NCI-H1105 treated with DMSO at 0.1 percent for 48 hours (cell line): Measurements from ENCODE around the gene ATXN1.

Source experiments
- DNase-seq: peaks from one replicate; lab custom pipeline; 2025; lab: John Stamatoyannopoulos, UW

The ATXN1 gene

DNA sequence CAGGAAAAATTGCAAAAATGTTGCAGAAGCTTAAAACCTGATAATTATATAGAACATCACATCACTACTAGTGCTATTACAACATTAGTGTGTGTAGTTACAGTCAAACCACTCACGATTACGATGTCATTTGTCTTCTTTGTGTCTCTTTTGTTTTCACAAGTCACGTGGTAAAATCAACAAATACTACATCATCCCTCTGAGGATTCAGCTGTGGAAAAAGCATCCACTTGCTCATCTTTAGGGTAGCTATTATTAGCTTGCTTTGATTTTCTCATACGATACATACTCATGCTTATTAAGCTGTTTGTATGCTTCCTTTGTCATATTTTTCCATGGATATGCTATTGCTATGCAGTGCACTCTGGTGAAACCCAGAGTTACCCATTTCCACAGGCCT, 22.2 kb upstream of the ATXN1 start:
- no peak for DNase-seq

- no peak for DNase-seq
These were observed 21.0 kb upstream of the ATXN1 start for GRCh38 chr6:16782278-16782677.

DNA sequence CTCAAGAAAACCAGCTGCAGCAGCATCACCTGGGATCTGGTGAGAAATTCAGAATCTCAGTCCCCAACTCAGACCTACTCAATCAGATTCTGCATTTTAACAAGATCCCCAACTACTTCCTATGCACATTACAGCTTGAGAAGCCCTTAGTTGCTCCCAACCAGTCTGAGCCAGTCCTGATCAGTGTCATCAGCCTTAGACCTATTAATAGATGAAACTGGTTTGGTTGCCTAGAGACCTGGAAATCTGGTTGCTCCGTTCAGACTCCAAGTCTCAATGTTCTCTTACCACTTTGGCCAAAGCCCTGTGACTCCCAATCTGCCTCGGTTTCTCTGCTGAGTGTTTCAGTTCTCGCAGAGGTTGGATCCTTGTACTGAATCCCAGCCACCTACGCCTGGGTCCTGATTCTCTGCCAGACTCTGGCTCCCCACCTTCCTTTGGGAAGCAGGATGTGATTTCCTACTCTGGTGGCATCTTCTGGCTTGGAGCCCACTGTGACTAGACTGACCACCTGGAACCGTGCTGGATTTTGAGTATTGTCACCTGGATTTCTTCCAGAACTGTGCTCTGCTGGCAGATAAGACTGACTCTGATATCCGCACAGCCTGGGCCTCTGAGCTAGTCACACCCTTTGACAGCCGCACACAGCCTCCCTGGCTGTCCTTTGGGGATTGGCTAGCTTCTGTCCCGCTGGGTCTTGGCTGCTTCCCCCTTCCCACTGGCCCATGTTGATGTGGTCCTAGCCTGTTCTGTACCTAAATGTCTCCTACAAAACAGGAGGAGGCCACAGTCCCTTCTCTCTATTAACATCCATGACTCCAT, 20.3 kb upstream of the ATXN1 start:
- no peak for DNase-seq

DNA sequence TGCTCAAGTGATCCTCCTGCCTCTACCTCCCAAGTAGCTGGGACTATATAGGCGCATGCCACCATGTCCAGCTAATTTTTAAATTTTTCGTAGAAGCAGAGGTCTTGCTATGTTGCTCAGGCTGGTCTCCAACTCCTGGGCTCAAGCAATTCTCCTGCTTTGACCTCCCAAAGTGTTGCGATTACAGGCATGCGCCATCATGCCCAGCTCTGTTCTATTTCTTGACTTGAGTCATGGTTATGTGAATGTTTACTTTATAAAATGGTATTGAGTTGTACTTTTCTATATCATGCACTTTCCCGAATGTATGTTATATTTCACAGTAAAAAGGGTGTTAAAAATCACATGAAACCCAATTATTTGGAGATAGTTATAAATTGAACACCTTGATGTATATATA, 17.3 kb upstream of the ATXN1 start:
- DNase-seq, result no peak

DNA sequence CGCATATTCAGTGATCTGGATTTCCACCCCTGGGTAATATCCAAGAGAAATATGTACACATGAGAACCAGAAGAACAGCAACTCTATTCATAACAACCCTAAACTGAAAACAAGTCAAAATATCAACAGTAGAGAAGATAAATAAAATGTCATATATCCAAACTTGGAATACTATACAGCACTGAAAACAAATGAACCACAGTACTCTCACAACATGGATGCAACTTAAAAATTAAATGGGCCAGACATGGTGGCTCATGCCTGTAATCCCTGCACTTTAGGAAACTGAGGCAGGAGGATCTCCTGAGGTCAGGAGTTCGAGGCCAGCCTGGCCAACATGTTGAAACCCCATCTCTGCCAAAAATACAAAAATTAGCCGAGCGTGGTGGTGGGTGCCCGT, 16.5 kb upstream of the ATXN1 start:
- no peak for DNase-seq

DNA sequence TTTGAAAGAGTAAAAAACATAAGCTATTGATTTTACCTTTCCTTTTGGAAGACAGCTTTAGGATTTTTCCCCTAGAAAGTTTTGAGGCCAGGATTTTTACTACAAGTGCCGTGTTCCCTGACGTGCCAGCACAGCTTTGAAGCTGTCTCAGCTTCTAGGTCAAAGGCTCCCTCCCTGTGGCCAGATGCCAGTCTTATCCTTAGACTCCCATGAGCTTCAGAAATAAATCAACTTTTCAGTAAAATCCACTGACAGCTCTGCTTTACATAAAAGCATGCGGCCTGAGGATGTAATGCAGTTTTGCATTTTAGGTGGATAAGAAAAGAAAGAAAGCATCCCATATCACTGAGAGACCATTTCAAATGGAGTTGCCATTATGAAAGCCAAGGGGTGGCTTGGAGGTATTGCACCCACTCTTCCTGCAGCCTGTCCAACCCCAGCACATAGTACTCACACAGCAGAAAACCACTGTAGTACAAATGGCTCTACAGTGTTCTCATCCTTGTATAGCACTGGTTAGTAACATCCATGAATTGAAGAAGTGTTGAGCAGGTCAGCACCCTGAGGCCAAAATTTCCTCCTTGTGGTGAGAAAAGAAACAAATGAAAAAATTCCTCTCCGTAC, 15.2 kb upstream of the ATXN1 start:
- DNase-seq, result no peak

DNA sequence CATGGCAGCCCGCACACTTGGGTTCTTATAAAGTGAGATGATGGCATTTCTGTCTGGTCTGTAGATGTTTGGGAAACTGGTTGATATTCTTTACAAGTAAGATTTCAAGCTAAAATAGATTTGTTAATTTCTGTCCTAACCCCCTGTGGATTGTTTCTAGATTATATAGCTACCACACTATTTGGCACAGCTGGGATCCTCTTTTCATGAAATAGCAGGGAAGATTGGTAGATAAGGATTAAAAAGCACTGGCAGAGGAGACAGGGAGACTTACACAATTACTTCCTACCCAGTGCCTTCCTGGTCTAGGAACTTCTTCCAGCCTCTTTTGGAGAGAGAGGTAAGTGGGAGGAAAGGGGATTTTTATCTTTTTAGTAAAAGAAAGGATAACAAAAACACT, 13.2 kb upstream of the ATXN1 start:
- no peak for DNase-seq

GRCh38 chr6:16773362-16773761, 12.1 kb upstream of the ATXN1 start:
- no peak for DNase-seq

DNA sequence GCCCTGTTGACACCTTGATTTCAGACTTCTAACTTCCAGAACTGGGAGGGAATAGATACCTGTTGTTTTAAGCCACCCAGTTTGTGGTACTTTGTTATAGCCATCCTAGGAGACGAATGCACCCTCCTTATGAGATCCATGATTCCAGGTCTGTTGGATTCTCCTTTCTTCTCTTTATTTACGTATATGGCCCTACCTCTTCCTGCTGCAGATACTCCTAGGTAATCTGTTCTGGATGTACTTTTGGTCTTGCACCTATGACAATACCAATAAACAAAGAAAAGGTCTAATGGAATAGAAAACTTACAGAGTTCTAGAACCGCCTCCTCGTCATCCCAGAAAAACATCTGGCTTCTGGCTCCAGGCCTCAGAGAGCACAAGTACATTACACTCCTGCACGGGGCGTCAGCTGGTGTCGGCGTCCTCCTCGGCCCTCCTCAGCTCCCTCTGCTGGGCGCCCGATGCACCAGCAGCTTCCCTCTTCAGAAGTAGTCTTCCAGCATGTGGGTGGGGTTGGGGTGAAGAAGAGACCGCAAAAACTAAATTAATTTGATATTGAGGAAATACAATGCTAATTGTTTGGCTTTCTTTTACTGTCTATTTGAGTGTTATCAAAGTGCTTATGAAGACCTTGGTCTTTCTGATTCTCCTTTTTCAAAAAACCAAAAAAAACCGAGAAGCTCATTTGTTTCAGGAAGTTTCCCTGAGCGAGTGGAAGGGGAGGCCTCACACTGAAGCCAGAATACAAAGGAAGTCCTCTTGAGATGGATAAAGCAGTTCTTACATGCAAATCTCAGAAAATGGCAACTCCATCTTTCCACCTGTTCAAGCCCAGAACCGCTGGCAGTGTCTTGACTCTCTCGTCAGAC, 9.7 kb upstream of the ATXN1 start:
- peak; percentile 61 for DNase-seq

DNA sequence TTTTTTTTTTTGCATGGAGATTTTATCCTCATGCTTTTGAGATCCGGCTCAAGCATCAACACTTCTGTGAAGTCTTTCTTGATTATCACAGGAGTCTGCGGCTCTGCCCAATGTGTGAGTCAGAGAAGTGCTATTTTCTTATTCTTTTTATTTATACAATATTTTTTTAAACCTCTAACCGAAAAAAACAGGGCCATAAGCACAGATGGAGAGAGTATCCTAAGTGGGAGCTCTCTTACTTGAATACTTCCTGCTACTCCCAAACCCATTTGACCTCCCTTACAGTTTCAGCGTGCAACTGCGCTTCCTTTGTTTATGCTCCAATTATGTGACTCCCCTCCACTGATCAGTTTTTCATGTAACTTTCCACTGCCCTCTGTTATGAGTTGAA, 8.7 kb upstream of the ATXN1 start:
- DNase-seq, result no peak

DNA sequence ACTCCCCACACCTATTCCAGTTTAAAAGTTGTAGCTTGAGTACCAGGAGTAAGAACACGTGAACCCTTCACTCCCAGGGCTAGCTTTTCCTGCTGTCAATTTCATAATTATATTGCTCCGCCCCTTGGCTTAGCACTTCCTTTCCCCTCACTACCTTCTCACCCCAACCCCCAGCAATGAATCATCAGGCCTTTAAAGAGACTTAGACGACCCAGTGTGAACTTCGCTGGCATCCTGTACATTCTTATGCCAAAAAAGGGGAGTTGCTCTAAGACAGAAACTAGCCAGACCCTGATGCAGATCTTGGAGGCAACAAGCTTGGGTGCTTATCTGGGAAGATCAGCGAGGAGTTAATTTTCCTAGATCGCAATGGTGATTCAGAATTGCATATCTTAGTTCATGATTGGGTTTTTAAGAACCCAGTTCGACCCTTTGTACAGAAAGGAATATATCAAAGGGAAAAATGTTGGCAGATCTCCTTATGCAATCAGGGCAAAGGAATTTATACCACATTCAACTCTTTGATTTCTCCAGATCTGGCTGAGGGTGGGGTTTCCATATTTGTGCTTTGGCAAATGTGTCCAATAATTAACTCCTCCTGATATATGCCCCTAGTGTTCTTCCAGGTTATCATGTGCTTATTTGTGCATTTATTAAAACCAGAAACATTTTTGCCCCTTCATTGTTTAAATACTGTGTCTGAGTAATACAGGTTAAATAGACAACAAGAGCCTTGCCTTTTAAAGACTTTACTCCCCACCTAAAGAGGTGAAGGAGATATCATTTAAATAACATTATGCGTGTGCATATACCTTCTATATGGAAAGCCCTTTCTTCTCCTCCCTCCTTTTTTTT, 8.1 kb upstream of the ATXN1 start:
- no peak for DNase-seq

GRCh38 chr6:16768477-16768830, 7.2 kb upstream of the ATXN1 start:
- DNase-seq, result no peak

DNA sequence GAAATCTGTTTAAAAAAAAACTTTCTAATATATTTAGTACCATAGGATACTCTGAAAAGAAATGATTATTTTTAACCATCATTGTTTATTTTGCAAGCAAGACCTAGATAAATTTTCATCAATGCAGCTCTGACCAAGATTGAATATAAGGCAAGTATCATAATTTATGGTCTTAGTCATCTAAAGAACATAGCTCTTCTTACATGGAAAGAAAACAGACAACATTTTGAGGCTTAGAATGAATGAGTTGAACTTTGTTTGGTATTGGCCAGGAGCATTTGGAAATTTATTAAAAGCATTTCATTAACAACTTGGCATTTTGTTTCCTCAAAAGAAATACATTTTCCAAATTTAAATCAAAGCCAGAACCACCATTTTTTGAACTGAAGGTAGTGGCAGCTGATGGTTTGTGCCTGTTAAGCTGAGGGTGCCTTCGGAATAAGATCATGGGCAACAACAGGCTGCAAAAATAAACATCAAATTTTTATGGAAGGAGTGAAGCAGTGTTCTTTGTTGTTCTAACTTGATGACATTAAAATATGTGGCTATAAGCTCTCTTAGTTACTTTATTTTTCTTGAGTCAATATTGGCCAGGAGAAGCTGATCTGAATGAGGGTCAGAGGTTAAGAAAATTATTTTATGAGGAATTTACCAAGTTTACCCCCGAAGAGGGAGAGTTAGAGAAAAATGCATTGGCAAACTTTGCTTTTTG, 6.7 kb upstream of the ATXN1 start:
- no peak for DNase-seq

DNA sequence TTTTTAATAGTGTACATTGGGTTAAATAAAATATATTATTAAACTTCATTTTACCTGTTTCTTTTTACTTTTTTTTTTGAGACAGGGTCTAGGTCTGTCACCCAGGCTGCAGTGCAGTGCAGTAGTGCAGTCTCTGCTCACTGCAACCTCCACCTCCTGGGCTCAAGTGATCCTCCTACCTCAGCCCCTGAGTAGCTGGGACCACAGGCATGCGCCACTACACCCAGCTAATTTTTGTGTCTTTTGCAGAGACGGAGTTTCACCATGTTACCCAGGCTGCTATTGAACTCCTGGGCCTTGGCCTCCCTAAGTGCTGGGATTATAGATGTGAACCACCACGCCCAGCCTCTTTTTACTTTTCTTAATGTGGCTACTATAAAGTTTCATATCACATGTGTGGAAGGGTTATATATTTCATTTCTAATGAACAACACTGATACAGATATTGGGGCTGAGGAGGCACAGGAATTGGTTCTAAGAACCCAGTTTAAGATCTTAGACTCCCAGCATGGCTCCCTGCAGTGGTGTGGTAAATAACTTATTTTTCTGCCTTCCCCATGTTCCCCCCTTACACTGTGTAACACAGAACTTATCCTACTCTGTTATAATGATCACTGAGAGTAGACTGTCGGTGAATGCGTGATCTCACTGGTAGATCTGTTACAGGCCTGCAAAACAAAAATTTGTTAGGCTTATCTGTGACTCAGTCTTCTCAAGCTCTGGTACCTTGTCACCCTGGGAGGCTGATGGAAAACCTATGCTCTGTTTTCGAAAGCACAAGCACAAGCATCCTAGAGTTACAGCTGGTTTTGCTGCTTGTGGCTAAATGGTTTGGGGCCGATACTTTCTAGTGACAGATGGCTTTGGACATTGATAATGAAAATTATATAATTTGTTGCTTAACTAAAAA, 5.8 kb upstream of the ATXN1 start:
- no peak for DNase-seq

DNA sequence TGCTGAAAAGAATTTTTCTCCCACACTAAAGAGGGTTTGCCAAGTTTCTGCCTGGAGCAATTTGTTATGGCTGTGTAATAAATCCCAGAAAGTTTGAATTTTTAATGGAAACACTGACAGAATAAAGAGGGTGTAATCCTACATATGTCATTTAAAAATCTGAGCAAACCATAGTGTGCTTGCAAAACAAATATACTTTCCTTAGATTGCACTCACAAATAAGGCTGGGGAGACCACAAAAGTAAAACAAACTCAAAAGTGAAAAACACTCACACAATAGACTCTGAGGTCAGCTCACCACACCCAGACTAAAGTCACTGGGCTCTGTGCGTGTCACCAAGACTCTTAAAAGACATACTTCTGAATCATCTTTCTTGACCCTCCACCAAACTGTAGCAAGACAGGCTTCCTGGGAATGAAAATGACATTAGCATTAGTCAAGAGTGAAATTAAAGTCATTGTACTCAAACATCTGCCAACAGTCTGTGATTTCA, 4.8 kb upstream of the ATXN1 start:
- DNase-seq, result no peak

- no peak for DNase-seq
These were observed 4.0 kb upstream of the ATXN1 start for GRCh38 chr6:16765235-16765634.

- DNase-seq, result peak; percentile 17
These were observed 3.1 kb upstream of the ATXN1 start for GRCh38 chr6:16764188-16764950.

GRCh38 chr6:16762550-16763477, 1.6 kb upstream of the ATXN1 start:
- DNase-seq, result peak; percentile 67
